Measurements from ENCODE around the gene MRPL52.
"Not testable (repeated sequence)": the region's sequence is repeated elsewhere in the genome, so short reads cannot be mapped to it uniquely, and the experiment has no call there.

Gene MRPL52

GRCh38 chr14:22839159-22839779 lies 9.6 kb downstream of the MRPL52 start:
- DNase-seq = peak in 1 of 4 experiments; percentile 27

- DNase-seq = no peak
These were observed 11.6 kb downstream of the MRPL52 start for GRCh38 chr14:22841311-22841710.

- DNase-seq = no peak
These were observed 12.1 kb downstream of the MRPL52 start for GRCh38 chr14:22841769-22842168.

GRCh38 chr14:22842211-22843122 lies 12.8 kb downstream of the MRPL52 start:
- DNase-seq = no peak

- no peak for DNase-seq
These were observed 13.6 kb downstream of the MRPL52 start for GRCh38 chr14:22843123-22843925.

GRCh38 chr14:22844221-22845102 lies 14.8 kb downstream of the MRPL52 start:
- DNase-seq = no peak

- DNase-seq = no peak
These were observed 15.4 kb downstream of the MRPL52 start for GRCh38 chr14:22845103-22845394.

GRCh38 chr14:22845821-22846625 lies 16.3 kb downstream of the MRPL52 start:
- DNase-seq = no peak

- no peak for DNase-seq
These were observed 17.2 kb downstream of the MRPL52 start for GRCh38 chr14:22846811-22847307.

- DNase-seq = peak; percentile 66 to 87 (median 81)
These were observed 18.1 kb downstream of the MRPL52 start for GRCh38 chr14:22847661-22848341.

GRCh38 chr14:22848351-22849164 lies 18.9 kb downstream of the MRPL52 start:
- DNase-seq = peak in 3 of 4 experiments; percentile 64 to 72 (median 68)

GRCh38 chr14:22849212-22849819 lies 19.6 kb downstream of the MRPL52 start:
- DNase-seq = no peak

GRCh38 chr14:22850944-22851764 lies 21.5 kb downstream of the MRPL52 start:
- DNase-seq = peak; percentile 71 to 91 (median 79)

GRCh38 chr14:22852178-22852577 lies 22.5 kb downstream of the MRPL52 start:
- DNase-seq = not testable (repeated sequence)

GRCh38 chr14:22852599-22852939 lies 22.9 kb downstream of the MRPL52 start:
- DNase-seq = no peak

GRCh38 chr14:22852940-22853767 lies 23.5 kb downstream of the MRPL52 start:
- peak; percentile 87 to 95 (median 92) for DNase-seq

- DNase-seq = not testable (repeated sequence)
These were observed 24.6 kb downstream of the MRPL52 start for GRCh38 chr14:22854296-22854695.
